Thoracic aorta (tissue), 2 donors: ENCODE measurements around the gene DDTL. TPM values are rescaled to one million over a fixed set of nuclear protein-coding genes. Genes with fewer than 3 reads are reported as not detected.
"Not testable (repeated sequence)": the region's sequence is repeated elsewhere in the genome, so short reads cannot be mapped to it uniquely, and the experiment has no call there.

Experiments
- ATAC-seq: fragments of 150-250 bp; one replicate; pipeline ENCODE4 v1.8.0; 2017; ENCODE audit warnings: low read depth; ENCODE audit not compliant: insufficient number of reproducible peaks, low FRiP score
- DNase-seq: peaks from one replicate; pipeline ENCODE4 v3.0.0-alpha.2; 2020; ENCODE audit warnings: low spot score
- H3K27ac ChIP-seq, 2 donors: fragments of 200-600 bp; sonication (generic); 1 replicate in 1 of 2; 2 replicates in 1 of 2; pipeline ENCODE4 v1.5.1; 2016; ENCODE audit warnings: mild to moderate bottlenecking in 2 of 2, moderate library complexity in 2 of 2
- H3K27me3 ChIP-seq: fragments of 200-600 bp; sonication (generic); replicated peaks from 2 replicates; pipeline ENCODE4 v1.6.0; 2016; ENCODE audit warnings: mild to moderate bottlenecking; ENCODE audit not compliant: insufficient read depth
- H3K36me3 ChIP-seq: fragments of 200-600 bp; sonication (generic); one replicate; pipeline ENCODE4 v1.5.1; 2016
- H3K4me1 ChIP-seq, 2 donors: fragments of 200-600 bp; sonication (generic); 1 replicate in 1 of 2; 2 replicates in 1 of 2; pipeline versions ENCODE4 v1.5.1 to v1.6.0; 2016; ENCODE audit warnings: low read depth in 2 of 2, mild to moderate bottlenecking in 1 of 2; ENCODE audit not compliant: control insufficient read depth in 1 of 2
- H3K4me3 ChIP-seq: fragments of 200-600 bp; sonication (generic); 2 replicates; pipeline ENCODE4 v1.5.1; 2016; ENCODE audit warnings: mild to moderate bottlenecking
- H3K9me3 ChIP-seq: fragments of 200-600 bp; sonication (generic); 2 replicates; pipeline ENCODE4 v1.5.1; 2016
- CTCF ChIP-seq: fragments of 200-600 bp; sonication (generic); IDR thresholded peaks from one replicate; pipeline ENCODE4 v1.5.1; 2019; ENCODE audit warnings: antibody characterized with exemption
- total RNA-seq, 2 donors: library from RNA; depleted of rRNA; stranded (reverse); fragments of >200 nt; gene quantifications; one replicate each; pipeline versions ENCODE4 v1.1.0 to v1.2.3, GENCODE V29; 2016

DDTL gene
- total RNA-seq, 2 donors from 2014 or later = 5.4 TPM; not detected in 1

- H3K9me3 ChIP-seq = no peaks in the 10 kb centered on the region
- TF ChIP-seq CTCF = no peak
- DNase-seq (no peak), ATAC-seq (no peak)
- no peaks in the 10 kb centered on the region for H3K27me3 ChIP-seq
- H3K27ac ChIP-seq = no peak overlapping the region
- H3K4me1 ChIP-seq = no peaks in the 10 kb centered on the region
- H3K36me3 ChIP-seq = no peaks in the 10 kb centered on the region
- H3K4me3 ChIP-seq = no peak overlapping the region
Observed at GRCh38 chr22:23938328-23939016, 28.2 kb upstream of the DDTL start.

GRCh38 chr22:23939017-23939357, 27.7 kb upstream of the DDTL start:
- DNase-seq (no peak), ATAC-seq (no peak)
- no peak for TF ChIP-seq CTCF
- H3K9me3 ChIP-seq = no peaks in the 10 kb centered on the region
- H3K4me1 ChIP-seq = no peaks in the 10 kb centered on the region
- no peaks in the 10 kb centered on the region for H3K36me3 ChIP-seq
- no peak overlapping the region for H3K27ac ChIP-seq
- H3K27me3 ChIP-seq = no peaks in the 10 kb centered on the region
- H3K4me3 ChIP-seq = no peak overlapping the region

GRCh38 chr22:23940166-23940565, 26.5 kb upstream of the DDTL start:
- not testable (repeated sequence) for H3K4me1 ChIP-seq, H3K27ac ChIP-seq, DNase-seq, H3K4me3 ChIP-seq, ATAC-seq, H3K9me3 ChIP-seq, H3K27me3 ChIP-seq, H3K36me3 ChIP-seq

GRCh38 chr22:23947391-23947790, 19.3 kb upstream of the DDTL start:
- not testable (repeated sequence) for H3K9me3 ChIP-seq, ATAC-seq, H3K36me3 ChIP-seq, H3K27ac ChIP-seq, H3K4me1 ChIP-seq, DNase-seq, H3K4me3 ChIP-seq, H3K27me3 ChIP-seq

- not testable (repeated sequence) for H3K36me3 ChIP-seq, H3K27ac ChIP-seq, H3K27me3 ChIP-seq, H3K4me1 ChIP-seq, DNase-seq, H3K9me3 ChIP-seq, H3K4me3 ChIP-seq, ATAC-seq
Observed at GRCh38 chr22:23949764-23950163, 16.9 kb upstream of the DDTL start.

GRCh38 chr22:23951383-23951782, 15.3 kb upstream of the DDTL start:
- H3K27ac ChIP-seq, H3K9me3 ChIP-seq, H3K36me3 ChIP-seq, H3K4me3 ChIP-seq, ATAC-seq, H3K4me1 ChIP-seq, DNase-seq, H3K27me3 ChIP-seq: not testable (repeated sequence)

- not testable (repeated sequence) for H3K27me3 ChIP-seq, DNase-seq, H3K27ac ChIP-seq, H3K9me3 ChIP-seq, H3K4me1 ChIP-seq, ATAC-seq, H3K4me3 ChIP-seq, H3K36me3 ChIP-seq
Observed at GRCh38 chr22:23952794-23953405, 13.8 kb upstream of the DDTL start.

GRCh38 chr22:23953485-23953884, 13.2 kb upstream of the DDTL start:
- H3K27ac ChIP-seq, ATAC-seq, H3K36me3 ChIP-seq, H3K9me3 ChIP-seq, H3K27me3 ChIP-seq, H3K4me3 ChIP-seq, DNase-seq, H3K4me1 ChIP-seq: not testable (repeated sequence)

GRCh38 chr22:23954193-23954990, 12.3 kb upstream of the DDTL start:
- not testable (repeated sequence) for H3K4me3 ChIP-seq, H3K4me1 ChIP-seq, H3K27ac ChIP-seq, DNase-seq, H3K36me3 ChIP-seq, H3K27me3 ChIP-seq, H3K9me3 ChIP-seq, ATAC-seq

- not testable (repeated sequence) for H3K27ac ChIP-seq, ATAC-seq
Observed at GRCh38 chr22:23954991-23955305, 11.7 kb upstream of the DDTL start.

More at GRCh38 chr22:23954991-23955305, 11.7 kb upstream of the DDTL start:
- H3K27me3 ChIP-seq, H3K9me3 ChIP-seq, H3K4me1 ChIP-seq, H3K36me3 ChIP-seq, H3K4me3 ChIP-seq, DNase-seq: not testable (repeated sequence)
